ENCODE data around the gene GMDS.

The GMDS gene

GRCh38 chr6:2097464-2097863 is 147.9 kb downstream of the GMDS start:
- TF ChIP-seq, protein P1, sequence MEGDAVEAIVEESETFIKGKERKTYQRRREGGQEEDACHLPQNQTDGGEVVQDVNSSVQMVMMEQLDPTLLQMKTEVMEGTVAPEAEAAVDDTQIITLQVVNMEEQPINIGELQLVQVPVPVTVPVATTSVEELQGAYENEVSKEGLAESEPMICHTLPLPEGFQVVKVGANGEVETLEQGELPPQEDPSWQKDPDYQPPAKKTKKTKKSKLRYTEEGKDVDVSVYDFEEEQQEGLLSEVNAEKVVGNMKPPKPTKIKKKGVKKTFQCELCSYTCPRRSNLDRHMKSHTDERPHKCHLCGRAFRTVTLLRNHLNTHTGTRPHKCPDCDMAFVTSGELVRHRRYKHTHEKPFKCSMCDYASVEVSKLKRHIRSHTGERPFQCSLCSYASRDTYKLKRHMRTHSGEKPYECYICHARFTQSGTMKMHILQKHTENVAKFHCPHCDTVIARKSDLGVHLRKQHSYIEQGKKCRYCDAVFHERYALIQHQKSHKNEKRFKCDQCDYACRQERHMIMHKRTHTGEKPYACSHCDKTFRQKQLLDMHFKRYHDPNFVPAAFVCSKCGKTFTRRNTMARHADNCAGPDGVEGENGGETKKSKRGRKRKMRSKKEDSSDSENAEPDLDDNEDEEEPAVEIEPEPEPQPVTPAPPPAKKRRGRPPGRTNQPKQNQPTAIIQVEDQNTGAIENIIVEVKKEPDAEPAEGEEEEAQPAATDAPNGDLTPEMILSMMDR (IDR thresholded peaks at IDR 0.05; ENCODE audit: borderline replicate concordance, control extremely low read depth, extremely low read depth, insufficient read depth, missing control alignments), result no peak
- in situ Hi-C loops (cut with MboI; ENCODE audit: low sequenced_read_pairs, unreplicated experiment), result no loop called here

GRCh38 chr6:2094642-2095041 is 150.8 kb downstream of the GMDS start:
- DNase-seq (ENCODE audit: low spot score), result no peak
- TF ChIP-seq, protein P1 (IDR thresholded peaks at IDR 0.05; ENCODE audit: borderline replicate concordance, control extremely low read depth, extremely low read depth, insufficient read depth, missing control alignments), result no peak
- in situ Hi-C loops (cut with MboI; ENCODE audit: low sequenced_read_pairs, unreplicated experiment), result no loop called here

More at GRCh38 chr6:2097464-2097863, 147.9 kb downstream of the GMDS start:
- no peak for DNase-seq (ENCODE audit: low spot score)

- no peak for DNase-seq (ENCODE audit: low spot score)
- in situ Hi-C loops (cut with MboI; ENCODE audit: low sequenced_read_pairs, unreplicated experiment), result no loop called here
- TF ChIP-seq, protein P1 (IDR thresholded peaks at IDR 0.05; ENCODE audit: borderline replicate concordance, control extremely low read depth, extremely low read depth, insufficient read depth, missing control alignments), result no peak
Observed at GRCh38 chr6:2086326-2086965, 159.0 kb downstream of the GMDS start.

DNA sequence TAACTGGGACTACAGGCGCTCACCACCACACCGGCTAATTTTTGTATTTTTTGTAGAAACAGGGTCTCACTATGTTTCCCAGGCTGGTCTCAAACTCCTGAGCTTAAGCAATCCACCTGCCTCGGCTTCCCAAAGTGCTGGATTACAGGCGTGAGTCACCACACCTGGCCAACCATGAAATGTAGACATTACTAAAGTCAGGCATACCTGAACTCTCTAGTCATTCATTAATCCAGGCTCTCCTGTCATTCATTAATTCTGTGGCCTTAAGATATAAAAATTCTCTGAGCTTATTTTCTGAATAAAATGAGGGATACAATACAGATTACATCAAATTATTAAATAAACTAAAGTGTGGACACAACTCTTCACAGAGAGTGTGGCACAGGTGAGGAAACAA is 159.7 kb downstream of the GMDS start:
- DNase-seq (ENCODE audit: low spot score), result no peak
- in situ Hi-C loops (cut with MboI; ENCODE audit: low sequenced_read_pairs, unreplicated experiment), result no loop called here

DNA sequence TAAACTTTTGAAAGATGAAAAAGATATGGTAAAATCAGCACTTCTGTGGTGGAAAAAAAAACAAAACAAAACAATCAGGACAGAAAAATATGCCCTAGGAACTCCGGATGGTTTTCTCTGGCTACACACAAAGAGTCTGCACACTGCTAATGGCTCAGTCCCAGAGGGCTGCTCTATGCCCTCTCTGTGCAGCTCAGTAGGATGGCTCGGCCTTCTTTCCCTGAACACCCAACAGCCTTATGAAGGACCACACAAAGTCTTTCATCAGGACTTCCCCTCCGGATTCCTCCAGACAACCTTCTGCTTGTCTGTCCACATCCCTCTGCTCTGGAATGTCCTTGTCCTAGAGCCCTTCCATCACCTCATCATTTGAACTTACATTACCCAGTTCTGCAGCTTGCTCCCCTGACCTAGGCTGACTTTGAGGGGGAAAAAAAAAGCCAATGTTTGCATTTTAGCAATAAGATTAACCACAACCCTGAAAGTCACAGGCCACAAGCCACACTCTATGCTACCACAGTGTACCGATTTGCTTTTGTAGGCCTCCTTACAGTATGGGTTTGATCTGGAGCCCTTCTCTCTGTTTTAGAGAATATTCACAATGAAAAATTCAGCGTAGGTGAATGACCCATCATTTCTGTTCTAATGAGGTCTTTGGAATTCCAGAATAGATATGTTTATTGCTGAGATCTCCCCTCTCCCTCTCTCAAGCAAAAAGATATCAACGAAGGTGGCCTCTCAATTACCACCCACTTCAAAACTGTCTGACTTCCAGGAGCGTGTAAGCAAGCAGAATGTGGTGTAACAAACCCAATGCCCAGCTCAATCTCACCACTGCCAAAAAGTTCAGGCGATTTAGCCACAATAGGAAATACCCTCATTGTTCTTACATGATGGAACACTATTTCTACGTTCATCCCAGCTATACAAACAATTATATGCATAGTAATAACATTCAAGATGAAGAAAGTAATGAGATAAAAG is 164.0 kb downstream of the GMDS start:
- in situ Hi-C loops (cut with MboI; ENCODE audit: low sequenced_read_pairs, unreplicated experiment), result no loop called here
- peak; percentile 52 for DNase-seq (ENCODE audit: low spot score)
- TF ChIP-seq, protein P1 (IDR thresholded peaks at IDR 0.05; ENCODE audit: borderline replicate concordance, control extremely low read depth, extremely low read depth, insufficient read depth, missing control alignments), result no peak

More for the DNA sequence above, 159.7 kb downstream of the GMDS start:
- TF ChIP-seq, protein P1 (IDR thresholded peaks at IDR 0.05; ENCODE audit: borderline replicate concordance, control extremely low read depth, extremely low read depth, insufficient read depth, missing control alignments), result no peak

DNA sequence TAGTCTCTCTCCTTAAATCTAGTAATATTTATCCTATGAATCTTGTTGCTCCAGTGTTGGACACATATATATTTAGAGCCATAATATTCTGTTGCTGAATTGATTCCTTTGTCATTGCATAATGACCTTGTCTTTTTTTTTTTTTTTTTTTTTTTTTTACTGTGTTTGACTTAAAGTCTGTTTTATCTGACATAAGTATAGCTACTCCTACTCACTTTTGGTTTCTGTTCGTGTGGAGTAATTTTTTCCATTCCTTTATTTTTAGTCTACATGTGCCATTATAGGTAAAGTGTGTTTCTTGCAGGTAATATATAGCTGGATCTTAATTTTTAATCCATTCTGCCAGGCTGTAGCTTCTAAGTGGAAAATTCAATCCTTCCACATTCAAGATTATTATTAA is 166.5 kb downstream of the GMDS start:
- in situ Hi-C loops (cut with MboI; ENCODE audit: low sequenced_read_pairs, unreplicated experiment), result no loop called here
- no peak for DNase-seq (ENCODE audit: low spot score)
- TF ChIP-seq, protein P1 (IDR thresholded peaks at IDR 0.05; ENCODE audit: borderline replicate concordance, control extremely low read depth, extremely low read depth, insufficient read depth, missing control alignments), result no peak

Measured in GM13976 (cell line).